ENCODE results near the gene SLC7A5.
A peak's percentile ranks its signal among the peaks of the same experiment; 100 is the strongest.
"Not testable (repeated sequence)": the region's sequence is repeated elsewhere in the genome, so short reads cannot be mapped to it uniquely, and the experiment has no call there.

The SLC7A5 gene

GRCh38 chr16:87832137-87832527, 37.2 kb downstream of the SLC7A5 start:
- DNase-seq, result no peak

- no peak for DNase-seq
Observed at GRCh38 chr16:87831421-87832136, 37.7 kb downstream of the SLC7A5 start.

- DNase-seq, result no peak
Observed at GRCh38 chr16:87830673-87831420, 38.5 kb downstream of the SLC7A5 start.

GRCh38 chr16:87829988-87830672, 39.2 kb downstream of the SLC7A5 start:
- no peak for DNase-seq

- no peak for DNase-seq
Observed at GRCh38 chr16:87829622-87829980, 39.7 kb downstream of the SLC7A5 start.

GRCh38 chr16:87828907-87829621, 40.2 kb downstream of the SLC7A5 start:
- DNase-seq, result no peak

GRCh38 chr16:87828071-87828906, 41.0 kb downstream of the SLC7A5 start:
- peak; percentile 55 for DNase-seq

- DNase-seq, result not testable (repeated sequence)
Observed at GRCh38 chr16:87827588-87827915, 41.8 kb downstream of the SLC7A5 start.

- DNase-seq, result no peak
Observed at GRCh38 chr16:87826798-87827587, 42.3 kb downstream of the SLC7A5 start.

GRCh38 chr16:87826407-87826797, 42.9 kb downstream of the SLC7A5 start:
- DNase-seq, result not testable (repeated sequence)

GRCh38 chr16:87825842-87826120, 43.5 kb downstream of the SLC7A5 start:
- not testable (repeated sequence) for DNase-seq

- DNase-seq, result no peak
Observed at GRCh38 chr16:87824991-87825841, 44.1 kb downstream of the SLC7A5 start.

- no peak for DNase-seq
Observed at GRCh38 chr16:87824016-87824990, 45.0 kb downstream of the SLC7A5 start.

GRCh38 chr16:87823181-87823929, 46.0 kb downstream of the SLC7A5 start:
- DNase-seq, result no peak

- no peak for DNase-seq
Observed at GRCh38 chr16:87822108-87822970, 47.0 kb downstream of the SLC7A5 start.

- no peak for DNase-seq
Observed at GRCh38 chr16:87821376-87822107, 47.8 kb downstream of the SLC7A5 start.

- DNase-seq, result no peak
Observed at GRCh38 chr16:87819983-87820382, 49.3 kb downstream of the SLC7A5 start.

All from activated CD4-positive, alpha-beta T cell treated with anti-CD3 and anti-CD28 coated beads for 48 hours (primary cell).